ENCODE measurements around the gene IRS2.

DNA sequence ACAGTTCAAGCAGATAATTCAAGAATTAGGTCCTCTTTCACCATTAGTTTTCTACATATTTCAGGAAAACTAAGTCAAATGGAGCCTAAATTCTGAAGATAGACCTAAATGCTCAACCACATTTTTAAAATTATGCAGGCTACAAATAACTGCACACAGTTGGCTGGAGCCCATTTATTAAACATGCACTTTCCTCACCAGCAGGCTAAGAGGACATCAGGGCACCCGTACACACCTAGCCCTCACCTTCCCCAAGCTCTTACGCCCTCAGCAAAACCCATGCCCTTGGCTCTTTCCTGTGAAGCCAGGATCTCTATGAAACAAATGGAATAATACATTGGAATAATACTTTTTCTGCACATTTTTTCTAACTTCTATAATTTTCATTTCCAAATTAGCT, 18.2 kb downstream of the IRS2 start:
- TF ChIP-seq CTCF (IDR thresholded peaks at IDR 0.05) (no peak), POLR2A (IDR thresholded peaks at IDR 0.05) (no peak)
